HG03460 (cell line): ENCODE measurements around the gene YBX3.

Source experiments
- ATAC-seq: cut with Tn5 transposase; IDR thresholded peaks from one replicate; pipeline ENCODE4 v1.9.1; 2021; ENCODE audit not compliant: unreplicated experiment

Gene YBX3

GRCh38 chr12:10722502-10722904, 620 bp downstream of the YBX3 start:
- ATAC-seq, result peak; percentile 43

- ATAC-seq, result peak; percentile 35
Observed at GRCh38 chr12:10721651-10722501, 1.2 kb downstream of the YBX3 start.

GRCh38 chr12:10720974-10721650, 2.0 kb downstream of the YBX3 start:
- ATAC-seq, result no peak

GRCh38 chr12:10719482-10719881, 3.6 kb downstream of the YBX3 start:
- ATAC-seq, result no peak

- ATAC-seq, result no peak
Observed at GRCh38 chr12:10718279-10718821, 4.8 kb downstream of the YBX3 start.

GRCh38 chr12:10717410-10717809, 5.7 kb downstream of the YBX3 start:
- ATAC-seq, result no peak

- no peak for ATAC-seq
Observed at GRCh38 chr12:10716704-10717315, 6.3 kb downstream of the YBX3 start.

- no peak for ATAC-seq
Observed at GRCh38 chr12:10716277-10716676, 6.8 kb downstream of the YBX3 start.

GRCh38 chr12:10715491-10715890, 7.6 kb downstream of the YBX3 start:
- ATAC-seq, result no peak

GRCh38 chr12:10709808-10710207, 13.3 kb downstream of the YBX3 start:
- no peak for ATAC-seq

- ATAC-seq, result no peak
Observed at GRCh38 chr12:10708862-10709261, 14.3 kb downstream of the YBX3 start.

GRCh38 chr12:10705655-10706054, 17.5 kb downstream of the YBX3 start:
- no peak for ATAC-seq

- no peak for ATAC-seq
Observed at GRCh38 chr12:10701843-10702242, 21.3 kb downstream of the YBX3 start.

- peak; percentile 80 for ATAC-seq
Observed at GRCh38 chr12:10701131-10701681, 21.9 kb downstream of the YBX3 start.

GRCh38 chr12:10700581-10700980, 22.5 kb downstream of the YBX3 start:
- no peak for ATAC-seq

GRCh38 chr12:10697862-10698261, 25.3 kb downstream of the YBX3 start:
- no peak for ATAC-seq

- ATAC-seq, result no peak
Observed at GRCh38 chr12:10697156-10697555, 26.0 kb downstream of the YBX3 start.

GRCh38 chr12:10690906-10691305, 32.2 kb downstream of the YBX3 start:
- no peak for ATAC-seq

GRCh38 chr12:10689146-10689545, 34.0 kb downstream of the YBX3 start:
- no peak for ATAC-seq

GRCh38 chr12:10688042-10688441, 35.1 kb downstream of the YBX3 start:
- no peak for ATAC-seq

GRCh38 chr12:10673659-10674384, 49.3 kb downstream of the YBX3 start, which contains the start of gene STYK1:
Gene STYK1 (minus strand): TSS chr12:10674052. CDS start chr12:10634618, 39,434 bp downstream.
- ATAC-seq, result no peak
